OCI-LY7 (cell line): ENCODE measurements around the gene ARHGAP33.

Experiments
- EZH2phosphoT487 ChIP-seq: fragments of 200-600 bp; sonication (generic); IDR thresholded peaks from 2 replicates; pipeline ENCODE4 v1.6.1; 2018; ENCODE audit warnings: low read depth, borderline replicate concordance, mild to moderate bottlenecking, mixed run types, antibody characterized with exemption, low read length, moderate library complexity, mixed read lengths
- TF ChIP-seq, protein P1 (sequence below): fragments of 200-600 bp; sonication (generic); conservative IDR thresholded peaks from 2 replicates; pipeline ENCODE4 v1.5.1; 2014; ENCODE audit warnings: mild to moderate bottlenecking, antibody characterized with exemption, low read length, moderate library complexity, mixed read lengths

DNA sequence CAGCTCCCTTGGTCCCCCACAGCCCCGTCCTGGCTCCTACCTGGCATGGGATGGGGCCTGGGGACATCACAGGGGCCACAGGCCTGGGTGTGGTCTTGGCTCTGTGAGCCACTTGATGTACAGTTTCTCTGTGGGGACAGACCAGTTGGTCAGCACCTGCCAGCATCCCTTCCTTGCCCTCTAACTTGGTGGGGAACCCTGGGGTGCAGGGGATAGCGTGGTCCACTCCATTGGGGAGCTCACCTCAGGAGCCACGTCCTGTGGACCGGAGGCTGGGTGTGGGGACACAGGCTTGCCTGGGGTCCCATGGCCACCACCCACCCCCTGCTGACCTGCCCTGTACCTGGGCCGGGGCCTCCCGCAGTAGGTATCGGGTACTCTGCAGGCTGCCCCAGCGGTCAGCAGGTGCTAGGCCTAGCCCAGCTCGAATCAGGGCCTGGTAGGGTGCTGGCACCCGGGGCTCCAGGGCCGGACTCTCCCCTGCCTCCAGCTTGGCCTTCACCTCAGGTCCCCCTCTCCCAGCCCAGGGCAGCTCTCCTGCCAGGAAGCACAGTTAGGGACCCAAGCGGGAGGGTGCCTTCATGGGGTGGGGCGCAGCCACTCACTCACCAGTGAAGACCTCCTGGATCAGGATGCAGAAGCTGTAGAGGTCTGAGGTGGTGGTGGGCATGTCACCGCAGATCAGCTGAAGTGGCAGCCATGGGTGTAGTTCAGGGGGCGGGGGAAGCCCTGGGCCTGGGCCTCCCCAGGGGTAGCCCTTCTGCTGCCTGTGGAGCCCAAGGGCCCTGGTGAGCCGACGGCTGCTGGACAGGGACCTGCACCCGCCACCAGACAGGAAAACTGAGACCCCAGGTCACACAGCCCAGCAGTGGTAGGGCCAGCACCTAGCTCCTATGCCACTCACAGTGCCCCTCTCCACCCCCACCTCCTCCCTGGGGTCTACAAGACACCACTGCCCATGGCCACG, 14.9 kb downstream of the ARHGAP33 start:
- TF ChIP-seq, protein P1, sequence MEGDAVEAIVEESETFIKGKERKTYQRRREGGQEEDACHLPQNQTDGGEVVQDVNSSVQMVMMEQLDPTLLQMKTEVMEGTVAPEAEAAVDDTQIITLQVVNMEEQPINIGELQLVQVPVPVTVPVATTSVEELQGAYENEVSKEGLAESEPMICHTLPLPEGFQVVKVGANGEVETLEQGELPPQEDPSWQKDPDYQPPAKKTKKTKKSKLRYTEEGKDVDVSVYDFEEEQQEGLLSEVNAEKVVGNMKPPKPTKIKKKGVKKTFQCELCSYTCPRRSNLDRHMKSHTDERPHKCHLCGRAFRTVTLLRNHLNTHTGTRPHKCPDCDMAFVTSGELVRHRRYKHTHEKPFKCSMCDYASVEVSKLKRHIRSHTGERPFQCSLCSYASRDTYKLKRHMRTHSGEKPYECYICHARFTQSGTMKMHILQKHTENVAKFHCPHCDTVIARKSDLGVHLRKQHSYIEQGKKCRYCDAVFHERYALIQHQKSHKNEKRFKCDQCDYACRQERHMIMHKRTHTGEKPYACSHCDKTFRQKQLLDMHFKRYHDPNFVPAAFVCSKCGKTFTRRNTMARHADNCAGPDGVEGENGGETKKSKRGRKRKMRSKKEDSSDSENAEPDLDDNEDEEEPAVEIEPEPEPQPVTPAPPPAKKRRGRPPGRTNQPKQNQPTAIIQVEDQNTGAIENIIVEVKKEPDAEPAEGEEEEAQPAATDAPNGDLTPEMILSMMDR: no peak
- no peak for TF ChIP-seq EZH2phosphoT487
